H9 (cell line): ENCODE results near the gene VPS35L. TPM values are rescaled to one million over a fixed set of nuclear protein-coding genes. Genes with fewer than 3 reads are reported as not detected.
A peak's percentile ranks its signal among the peaks of the same experiment; 100 is the strongest.

ENCODE experiments used
- DNase-seq: peaks from one replicate; pipeline ENCODE4 v3.0.0-alpha.2; 2017
- H2AFZ ChIP-seq: one replicate; pipeline ENCODE4 v1.6.1; 2013; ENCODE audit warnings: mild to moderate bottlenecking, low read length, control low read depth, moderate library complexity
- H2AK5ac ChIP-seq: 2 replicates; pipeline ENCODE4 v1.6.1; 2013; ENCODE audit warnings: low read length, control low read depth, mixed read lengths; ENCODE audit not compliant: insufficient read length
- H2BK120ac ChIP-seq: one replicate; pipeline ENCODE4 v1.6.1; 2013; ENCODE audit warnings: low read depth, mild to moderate bottlenecking, low read length, control low read depth, inconsistent platforms; ENCODE audit not compliant: poor library complexity, severe bottlenecking
- H2BK12ac ChIP-seq: 2 replicates; pipeline ENCODE4 v1.6.1; 2013; ENCODE audit warnings: low read length, control low read depth, mixed read lengths, low read depth; ENCODE audit not compliant: insufficient read length
- H2BK15ac ChIP-seq: 2 replicates; pipeline ENCODE4 v1.6.1; 2013; ENCODE audit warnings: low read depth, low read length, control low read depth
- H2BK20ac ChIP-seq: one replicate; pipeline ENCODE4 v1.6.1; 2013; ENCODE audit warnings: low read depth, mild to moderate bottlenecking, low read length, control low read depth, inconsistent platforms; ENCODE audit not compliant: poor library complexity, severe bottlenecking
- H2BK5ac ChIP-seq: 2 replicates; pipeline ENCODE4 v1.6.1; 2013; ENCODE audit warnings: low read length, control low read depth, mixed read lengths; ENCODE audit not compliant: insufficient read length
- H3K14ac ChIP-seq: 2 replicates; pipeline ENCODE4 v1.6.1; 2013; ENCODE audit warnings: low read length, control low read depth; ENCODE audit not compliant: insufficient read depth
- H3K18ac ChIP-seq: 2 replicates; pipeline ENCODE4 v1.6.1; 2013; ENCODE audit warnings: low read depth, mild to moderate bottlenecking, mixed read lengths, low read length, control low read depth; ENCODE audit not compliant: insufficient read length
- H3K23ac ChIP-seq: 2 replicates; pipeline ENCODE4 v1.6.1; 2013; ENCODE audit warnings: low read length, control low read depth, mixed read lengths, low read depth; ENCODE audit not compliant: insufficient read length
- H3K23me2 ChIP-seq: 2 replicates; pipeline ENCODE4 v1.6.1; 2013; ENCODE audit warnings: low read depth, mild to moderate bottlenecking, mixed read lengths, low read length, control low read depth; ENCODE audit not compliant: insufficient read length, poor library complexity, severe bottlenecking
- H3K27ac ChIP-seq: 2 replicates; pipeline ENCODE4 v1.5.1; 2013; ENCODE audit warnings: low read length, control low read depth, mixed read lengths, low read depth; ENCODE audit not compliant: insufficient read length
- H3K27me3 ChIP-seq: 2 replicates; pipeline ENCODE4 v1.6.1; 2013; ENCODE audit warnings: low read length, control low read depth, inconsistent platforms; ENCODE audit not compliant: insufficient read depth
- H3K4ac ChIP-seq: 2 replicates; pipeline ENCODE4 v1.6.1; 2013; ENCODE audit warnings: low read depth, mild to moderate bottlenecking, control low read depth, inconsistent platforms, low read length, moderate library complexity
- H3K4me1 ChIP-seq: 2 replicates; pipeline ENCODE4 v1.6.1; 2013; ENCODE audit warnings: low read length, control low read depth, inconsistent platforms; ENCODE audit not compliant: insufficient read depth
- H3K4me2 ChIP-seq: 2 replicates; pipeline ENCODE4 v1.6.1; 2013; ENCODE audit warnings: low read length, control low read depth, mixed read lengths; ENCODE audit not compliant: insufficient read length, insufficient read depth
- H3K56ac ChIP-seq: 2 replicates; pipeline ENCODE4 v1.6.1; 2013; ENCODE audit warnings: low read depth, mild to moderate bottlenecking, mixed read lengths, low read length, control low read depth; ENCODE audit not compliant: insufficient read length
- H3K79me1 ChIP-seq: 2 replicates; pipeline ENCODE4 v1.6.1; 2013; ENCODE audit warnings: low read depth, mild to moderate bottlenecking, moderate library complexity, low read length, control low read depth, inconsistent platforms; ENCODE audit not compliant: insufficient read depth, poor library complexity, severe bottlenecking
- H3K79me2 ChIP-seq: 2 replicates; pipeline ENCODE4 v1.6.1; 2013; ENCODE audit warnings: low read length, control low read depth, inconsistent platforms; ENCODE audit not compliant: insufficient read depth
- H3K9ac ChIP-seq: 2 replicates; pipeline ENCODE4 v1.6.1; 2013; ENCODE audit warnings: low read length, control low read depth, mixed read lengths; ENCODE audit not compliant: insufficient read length; ENCODE audit errors: extremely low read depth
- H3K9me3 ChIP-seq: one replicate; pipeline ENCODE4 v1.6.1; 2013; ENCODE audit warnings: low read depth, low read length, inconsistent platforms; ENCODE audit not compliant: control insufficient read depth
- H3T11ph ChIP-seq: one replicate; pipeline ENCODE4 v1.6.1; 2013; ENCODE audit warnings: mild to moderate bottlenecking, low read length, control low read depth, inconsistent platforms
- H4K20me1 ChIP-seq: one replicate; pipeline ENCODE4 v1.6.1; 2013; ENCODE audit not compliant: control insufficient read depth, insufficient read length, insufficient read depth
- H4K5ac ChIP-seq: 2 replicates; pipeline ENCODE4 v1.6.1; 2013; ENCODE audit warnings: low read depth, mild to moderate bottlenecking, mixed read lengths, low read length, control low read depth; ENCODE audit not compliant: insufficient read length
- H4K8ac ChIP-seq: replicated peaks from 2 replicates; pipeline ENCODE4 v1.6.1; 2013; ENCODE audit warnings: low read length, control low read depth, mixed read lengths, low read depth; ENCODE audit not compliant: insufficient read length
- H4K91ac ChIP-seq: 2 replicates; pipeline ENCODE4 v1.6.1; 2013; ENCODE audit warnings: low read depth, mild to moderate bottlenecking, moderate library complexity, mixed read lengths, low read length, control low read depth; ENCODE audit not compliant: insufficient read length
- H3K27ac Mint-ChIP-seq, 3 experiments: 2 replicates in 2 of 3; 3 replicates in 1 of 3; pipeline ENCODE4 v1.8.0; 2020 to 2021; ENCODE audit warnings: mixed read lengths in 3 of 3, mild to moderate bottlenecking in 1 of 3, moderate library complexity in 1 of 3
- H3K27me3 Mint-ChIP-seq: 2 replicates; pipeline ENCODE4 v1.8.0; 2021; ENCODE audit warnings: low read depth, mild to moderate bottlenecking, moderate library complexity, mixed read lengths
- H3K36me3 Mint-ChIP-seq, 3 experiments: 2 replicates in 2 of 3; 3 replicates in 1 of 3; pipeline ENCODE4 v1.8.0; 2020 to 2021; ENCODE audit warnings: low read depth in 3 of 3, mixed read lengths in 3 of 3; ENCODE audit not compliant: insufficient read depth in 1 of 3
- H3K4me1 Mint-ChIP-seq, 2 experiments: 2 replicates each; pipeline ENCODE4 v1.8.0; 2020; ENCODE audit warnings: mixed read lengths in 2 of 2
- H3K4me3 Mint-ChIP-seq, 2 experiments: 2 replicates in 1 of 2; 3 replicates in 1 of 2; pipeline ENCODE4 v1.8.0; 2020 to 2021; ENCODE audit warnings: mild to moderate bottlenecking in 2 of 2, mixed read lengths in 2 of 2, moderate library complexity in 1 of 2
- H3K9me3 Mint-ChIP-seq, 2 experiments: 2 replicates in 1 of 2; 3 replicates in 1 of 2; pipeline ENCODE4 v1.8.0; 2020; ENCODE audit warnings: mild to moderate bottlenecking in 2 of 2, mixed read lengths in 2 of 2, moderate library complexity in 1 of 2
- WGBS: extraction: QIAGEN DNeasy Blood & Tissue Kit; methylation state at CpG from one replicate; pipeline ENCODE4 v1.1.7; 2013; ENCODE audit warnings: missing lambda C conversion rate, low lambda C conversion rate, mixed read lengths; ENCODE audit not compliant: insufficient read length; ENCODE audit errors: extremely low coverage; 5-methylcytosine and 5-hydroxymethylcytosine counted together
- total RNA-seq: library from RNA; stranded (reverse); gene quantifications from 2 replicates; pipeline ENCODE4 v1.2.1, GENCODE V29; 2021
- TF ChIP-seq, protein P1 (sequence below): fragments of 200-600 bp; sonication (generic); conservative IDR thresholded peaks from 3 replicates; pipeline ENCODE4 v1.8.0; 2021; ENCODE audit warnings: antibody characterized with exemption, mild to moderate bottlenecking

VPS35L gene
- total RNA-seq, 1 experiment from 2014 or later = 58.4 TPM

DNA sequence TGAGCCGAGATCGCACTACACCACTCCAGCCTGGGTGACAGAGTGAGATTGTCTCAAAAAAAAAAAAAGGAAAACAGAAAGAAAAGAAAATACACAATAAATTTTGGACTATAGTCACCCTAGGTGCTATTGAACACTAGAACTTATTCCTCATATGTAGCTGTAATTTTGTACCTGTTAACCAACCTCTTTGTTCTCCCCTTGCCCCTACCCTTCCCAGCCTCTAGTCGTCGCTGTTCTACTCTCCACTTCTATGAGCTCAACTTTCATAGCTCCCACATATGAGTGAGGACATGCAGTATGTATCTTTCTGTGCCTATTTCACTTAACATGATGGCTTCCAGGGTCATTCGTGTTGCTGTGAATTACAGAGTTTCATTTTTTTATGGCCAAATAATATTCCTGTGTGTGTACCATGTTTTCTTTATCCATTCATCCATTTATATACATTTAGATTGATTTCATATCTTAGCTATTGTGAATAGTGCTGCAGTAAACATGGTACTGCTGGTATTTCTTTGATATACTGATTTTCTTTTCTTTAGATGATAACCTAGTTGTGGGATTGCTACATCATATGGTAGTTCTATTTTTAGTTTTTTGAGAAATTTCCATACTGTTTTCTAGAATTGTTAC, 28.3 kb downstream of the VPS35L start:
- Mint-ChIP-seq H3K27ac (no peak overlapping the region), H3K36me3 (peaks cover 44 to 62% (median 55%) of the 10 kb centered on the region in 3 experiments), H3K9me3 (peaks cover 7 to 8% of the 10 kb centered on the region in 2 experiments), H3K4me1 (no peaks in the 10 kb centered on the region), H3K4me3 (no peak overlapping the region), H3K27me3 (no peaks in the 10 kb centered on the region)
- no peaks in the 10 kb centered on the region for H4K20me1 ChIP-seq
- H3K23ac ChIP-seq = no peak overlapping the region
- TF ChIP-seq, protein P1, sequence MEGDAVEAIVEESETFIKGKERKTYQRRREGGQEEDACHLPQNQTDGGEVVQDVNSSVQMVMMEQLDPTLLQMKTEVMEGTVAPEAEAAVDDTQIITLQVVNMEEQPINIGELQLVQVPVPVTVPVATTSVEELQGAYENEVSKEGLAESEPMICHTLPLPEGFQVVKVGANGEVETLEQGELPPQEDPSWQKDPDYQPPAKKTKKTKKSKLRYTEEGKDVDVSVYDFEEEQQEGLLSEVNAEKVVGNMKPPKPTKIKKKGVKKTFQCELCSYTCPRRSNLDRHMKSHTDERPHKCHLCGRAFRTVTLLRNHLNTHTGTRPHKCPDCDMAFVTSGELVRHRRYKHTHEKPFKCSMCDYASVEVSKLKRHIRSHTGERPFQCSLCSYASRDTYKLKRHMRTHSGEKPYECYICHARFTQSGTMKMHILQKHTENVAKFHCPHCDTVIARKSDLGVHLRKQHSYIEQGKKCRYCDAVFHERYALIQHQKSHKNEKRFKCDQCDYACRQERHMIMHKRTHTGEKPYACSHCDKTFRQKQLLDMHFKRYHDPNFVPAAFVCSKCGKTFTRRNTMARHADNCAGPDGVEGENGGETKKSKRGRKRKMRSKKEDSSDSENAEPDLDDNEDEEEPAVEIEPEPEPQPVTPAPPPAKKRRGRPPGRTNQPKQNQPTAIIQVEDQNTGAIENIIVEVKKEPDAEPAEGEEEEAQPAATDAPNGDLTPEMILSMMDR = peak; percentile 95
- H3K27ac ChIP-seq = no peak overlapping the region
- H3K56ac ChIP-seq = no peak overlapping the region
- no peak for DNase-seq
- no peak overlapping the region for H4K5ac ChIP-seq
- H2BK120ac ChIP-seq = no peak overlapping the region
- no peak overlapping the region for H2BK5ac ChIP-seq
- H3K9ac ChIP-seq = no peak overlapping the region
- H4K8ac ChIP-seq = no peak overlapping the region
- no peak overlapping the region for H2BK15ac ChIP-seq
- H3T11ph ChIP-seq = no peak overlapping the region
- H3K14ac ChIP-seq = no peak overlapping the region
- H3K4me1 ChIP-seq = no peaks in the 10 kb centered on the region
- no CpG with 5 or more reads among the region's 5 CpGs for WGBS
- no peaks in the 10 kb centered on the region for H3K79me1 ChIP-seq
- no peaks in the 10 kb centered on the region for H3K79me2 ChIP-seq
- no peak overlapping the region for H2AK5ac ChIP-seq
- no peak overlapping the region for H3K4ac ChIP-seq
- no peaks in the 10 kb centered on the region for H3K27me3 ChIP-seq
- no peaks in the 10 kb centered on the region for H3K23me2 ChIP-seq
- no peak overlapping the region for H3K18ac ChIP-seq
- H3K4me2 ChIP-seq = no peak overlapping the region
- H4K91ac ChIP-seq = no peak overlapping the region
- no peak overlapping the region for H2BK12ac ChIP-seq
- no peak overlapping the region for H2BK20ac ChIP-seq
- no peak overlapping the region for H2AFZ ChIP-seq
- no peaks in the 10 kb centered on the region for H3K9me3 ChIP-seq
